Nasal cavity respiratory epithelium epithelial cell of viscerocranial mucosa (primary cell): ENCODE results near the gene HCN3. TPM values are rescaled to one million over a fixed set of nuclear protein-coding genes. Genes with fewer than 3 reads are reported as not detected.

Source experiments
- total RNA-seq: library from RNA; depleted of rRNA; stranded (reverse); fragments of >200 nt; gene quantifications from 2 replicates; pipeline ENCODE4 v1.2.3, GENCODE V29; 2014

HCN3 gene
- total RNA-seq = 0.68 and 1.1 TPM in 2 replicates

GRCh38 chr1:155277070-155277901, at the start of gene HCN3:
TSS of gene HCN3 (plus strand) at chr1:155277463. CDS start at chr1:155277591, 128 bp downstream.

GRCh38 chr1:155255243-155256007, 21.8 kb upstream of the HCN3 start, which contains the start of gene ENTREP3:
TSS of gene ENTREP3 (minus strand) at chr1:155255483. CDS start at chr1:155254877, 606 bp downstream.

GRCh38 chr1:155261852-155262673, 15.2 kb upstream of the HCN3 start, which contains the start of gene SCAMP3:
TSS of gene SCAMP3 (minus strand) at chr1:155262360. CDS start at chr1:155262151, 209 bp downstream.

GRCh38 chr1:155273343-155274245, 3.7 kb upstream of the HCN3 start, which contains the start of gene CLK2:
TSS of gene CLK2 (minus strand) at chr1:155273504. CDS start at chr1:155270977, 2,527 bp downstream.

GRCh38 chr1:155301342-155301841, 24.1 kb downstream of the HCN3 start, which contains the start of gene PKLR:
TSS of gene PKLR (minus strand) at chr1:155301438. CDS start at chr1:155301395, 43 bp downstream.

GRCh38 chr1:155308493-155309422, 31.5 kb downstream of the HCN3 start, which contains the start of gene FDPS:
TSS of gene FDPS (plus strand) at chr1:155308866. CDS start at chr1:155309790, 924 bp downstream.

GRCh38 chr1:155320661-155321617, 43.7 kb downstream of the HCN3 start, which contains the start of gene RUSC1:
TSS of gene RUSC1 (plus strand) at chr1:155320894. CDS start at chr1:155321774, 880 bp downstream.

Other genes with a start within 250 kb of the HCN3 start
- gene DCST2, start 243.7 kb upstream of the HCN3 start, total RNA-seq = 0.34 and 0.36 TPM in 2 replicates
- gene DCST1, start 243.6 kb upstream of the HCN3 start, total RNA-seq = not detected in 2 replicates
- gene ADAM15, start 226.1 kb upstream of the HCN3 start, total RNA-seq = 178 and 228 TPM in 2 replicates
- 5.5 and 8.8 TPM in 2 replicates for gene EFNA4, start 213.7 kb upstream of the HCN3 start, total RNA-seq
- 4.1 and 8.4 TPM in 2 replicates for gene EFNA3, start 198.6 kb upstream of the HCN3 start, total RNA-seq
- gene EFNA1, start 149.6 kb upstream of the HCN3 start, total RNA-seq = 17.4 and 73.1 TPM in 2 replicates
- 46.0 and 177 TPM in 2 replicates for gene SLC50A1, start 141.6 kb upstream of the HCN3 start, total RNA-seq
- gene DPM3, start 136.9 kb upstream of the HCN3 start, total RNA-seq = 8.5 and 22.2 TPM in 2 replicates
- gene KRTCAP2, start 104.2 kb upstream of the HCN3 start, total RNA-seq = 92.3 and 125 TPM in 2 replicates
- gene TRIM46, start 103.6 kb upstream of the HCN3 start, total RNA-seq = 0.34 and 1.3 TPM in 2 replicates
- gene THBS3, start 69.6 kb upstream of the HCN3 start, total RNA-seq = 11.3 and 19.6 TPM in 2 replicates
- gene MTX1, start 68.8 kb upstream of the HCN3 start, total RNA-seq = 25.9 and 49.2 TPM in 2 replicates
- gene ENTREP3, start 22.0 kb upstream of the HCN3 start, total RNA-seq = 4.4 and 9.6 TPM in 2 replicates
- 38.3 and 47.0 TPM in 2 replicates for gene SCAMP3, start 15.1 kb upstream of the HCN3 start, total RNA-seq
- 19.5 and 28.3 TPM in 2 replicates for gene CLK2, start 4.0 kb upstream of the HCN3 start, total RNA-seq
- under 0.01 TPM in 1 of 2 replicates, not detected in the other for gene PKLR, start 24.0 kb downstream of the HCN3 start, total RNA-seq
- 134 and 144 TPM in 2 replicates for gene FDPS, start 31.4 kb downstream of the HCN3 start, total RNA-seq
- 20.6 and 20.8 TPM in 2 replicates for gene RUSC1, start 43.4 kb downstream of the HCN3 start, total RNA-seq